Muscle layer of colon (tissue), 2 donors: ENCODE measurements around the gene AP1S1.
"Not testable (repeated sequence)": the region's sequence is repeated elsewhere in the genome, so short reads cannot be mapped to it uniquely, and the experiment has no call there.

Source experiments
- H3K27ac ChIP-seq: one replicate; pipeline ENCODE4 v1.7.0; 2013; ENCODE audit warnings: low read depth, mild to moderate bottlenecking, low read length, moderate library complexity
- H3K27me3 ChIP-seq, 2 donors: one replicate each; pipeline ENCODE4 v1.7.0; 2013; ENCODE audit warnings: low read length in 2 of 2, mild to moderate bottlenecking in 2 of 2; ENCODE audit not compliant: insufficient read depth in 2 of 2, control insufficient read depth in 1 of 2
- H3K36me3 ChIP-seq: one replicate; pipeline ENCODE4 v1.7.0; 2013; ENCODE audit warnings: mild to moderate bottlenecking, low read length; ENCODE audit not compliant: insufficient read depth
- H3K4me1 ChIP-seq: one replicate; pipeline ENCODE4 v1.7.0; 2013; ENCODE audit warnings: mild to moderate bottlenecking, low read length; ENCODE audit not compliant: insufficient read depth
- H3K4me3 ChIP-seq, 2 donors: one replicate each; pipeline ENCODE4 v1.7.0; 2013; ENCODE audit warnings: low read length in 2 of 2, low read depth in 1 of 2, mild to moderate bottlenecking in 1 of 2, moderate library complexity in 1 of 2
- H3K9ac ChIP-seq: one replicate; pipeline ENCODE4 v1.7.0; 2013; ENCODE audit warnings: low read length
- H3K9me3 ChIP-seq: one replicate; pipeline ENCODE4 v1.7.0; 2013; ENCODE audit warnings: mild to moderate bottlenecking, low read length
- donor health status: abdominal sarcoma.
- donor health status: Adenocarcinoma of cecum.

The AP1S1 gene

GRCh38 chr7:101153969-101154692 lies at the start of gene AP1S1:
TSS of gene AP1S1 (plus strand) at chr7:101154476. CDS start at chr7:101154515, 39 bp downstream.
- Histone ChIP-seq H3K9me3 (no peaks in the 10 kb centered on the region), H3K36me3 (peaks cover 13% of the 10 kb centered on the region), H3K27me3 (peaks cover 0 to 5% of the 10 kb centered on the region in 2 donors), H3K27ac (peak within 1 kb of the TSS; percentile 42), H3K9ac (no peak within 1 kb of the TSS), H3K4me3 (peak within 1 kb of the TSS; percentile 66 to 75), H3K4me1 (peaks cover 10% of the 10 kb centered on the region)

- no peaks in the 10 kb centered on the region for H3K27me3 ChIP-seq
- H3K27ac ChIP-seq: no peak overlapping the region
- H3K9ac ChIP-seq: no peak overlapping the region
- H3K36me3 ChIP-seq: no peaks in the 10 kb centered on the region
- no peak overlapping the region for H3K4me3 ChIP-seq
- no peaks in the 10 kb centered on the region for H3K9me3 ChIP-seq
- peaks cover 8% of the 10 kb centered on the region for H3K4me1 ChIP-seq
These were observed 49.5 kb upstream of the AP1S1 start for GRCh38 chr7:101104799-101105198.

- not testable (repeated sequence) for H3K36me3 ChIP-seq, H3K9ac ChIP-seq, H3K27me3 ChIP-seq, H3K4me1 ChIP-seq, H3K27ac ChIP-seq, H3K9me3 ChIP-seq, H3K4me3 ChIP-seq
These were observed 49.0 kb upstream of the AP1S1 start for GRCh38 chr7:101105248-101105647.

- Histone ChIP-seq H3K27ac (no peak overlapping the region), H3K4me3 (no peak overlapping the region), H3K36me3 (no peaks in the 10 kb centered on the region), H3K4me1 (no peaks in the 10 kb centered on the region), H3K9ac (no peak overlapping the region), H3K27me3 (no peaks in the 10 kb centered on the region), H3K9me3 (no peaks in the 10 kb centered on the region)
These were observed 47.9 kb upstream of the AP1S1 start for GRCh38 chr7:101106386-101106785.

- no peaks in the 10 kb centered on the region for H3K4me1 ChIP-seq
- H3K4me3 ChIP-seq: no peak overlapping the region
- no peak overlapping the region for H3K9ac ChIP-seq
- H3K27ac ChIP-seq: no peak overlapping the region
- no peaks in the 10 kb centered on the region for H3K36me3 ChIP-seq
- no peaks in the 10 kb centered on the region for H3K27me3 ChIP-seq
- H3K9me3 ChIP-seq: no peaks in the 10 kb centered on the region
These were observed 45.9 kb upstream of the AP1S1 start for GRCh38 chr7:101108330-101108857.

GRCh38 chr7:101108961-101109360 lies 45.3 kb upstream of the AP1S1 start:
- no peaks in the 10 kb centered on the region for H3K27me3 ChIP-seq
- no peaks in the 10 kb centered on the region for H3K9me3 ChIP-seq
- H3K4me1 ChIP-seq: no peaks in the 10 kb centered on the region
- no peaks in the 10 kb centered on the region for H3K36me3 ChIP-seq
- H3K9ac ChIP-seq: no peak overlapping the region
- no peak overlapping the region for H3K27ac ChIP-seq
- no peak overlapping the region for H3K4me3 ChIP-seq

- no peaks in the 10 kb centered on the region for H3K9me3 ChIP-seq
- no peak overlapping the region for H3K27ac ChIP-seq
- H3K9ac ChIP-seq: no peak overlapping the region
- no peak overlapping the region for H3K4me3 ChIP-seq
- no peaks in the 10 kb centered on the region for H3K4me1 ChIP-seq
- no peaks in the 10 kb centered on the region for H3K27me3 ChIP-seq
- no peaks in the 10 kb centered on the region for H3K36me3 ChIP-seq
These were observed 44.9 kb upstream of the AP1S1 start for GRCh38 chr7:101109368-101109767.

- H3K9me3 ChIP-seq: no peaks in the 10 kb centered on the region
- H3K27ac ChIP-seq: no peak overlapping the region
- H3K4me1 ChIP-seq: no peaks in the 10 kb centered on the region
- no peaks in the 10 kb centered on the region for H3K36me3 ChIP-seq
- H3K27me3 ChIP-seq: no peaks in the 10 kb centered on the region
- H3K9ac ChIP-seq: no peak overlapping the region
- H3K4me3 ChIP-seq: no peak overlapping the region
These were observed 43.0 kb upstream of the AP1S1 start for GRCh38 chr7:101111261-101111660.

- H3K4me1 ChIP-seq: no peaks in the 10 kb centered on the region
- H3K27me3 ChIP-seq: no peaks in the 10 kb centered on the region
- H3K36me3 ChIP-seq: no peaks in the 10 kb centered on the region
- no peak overlapping the region for H3K9ac ChIP-seq
- H3K4me3 ChIP-seq: no peak overlapping the region
- H3K27ac ChIP-seq: no peak overlapping the region
- H3K9me3 ChIP-seq: no peaks in the 10 kb centered on the region
These were observed 42.0 kb upstream of the AP1S1 start for GRCh38 chr7:101112233-101112632.

- H3K9ac ChIP-seq, H3K4me1 ChIP-seq, H3K9me3 ChIP-seq, H3K4me3 ChIP-seq, H3K27me3 ChIP-seq, H3K27ac ChIP-seq, H3K36me3 ChIP-seq: not testable (repeated sequence)
These were observed 41.1 kb upstream of the AP1S1 start for GRCh38 chr7:101113140-101113539.

- Histone ChIP-seq H3K9me3 (no peaks in the 10 kb centered on the region), H3K4me1 (no peaks in the 10 kb centered on the region), H3K27ac (no peak overlapping the region)
These were observed 40.4 kb upstream of the AP1S1 start for GRCh38 chr7:101113836-101114235.

GRCh38 chr7:101114492-101114891 lies 39.8 kb upstream of the AP1S1 start:
- Histone ChIP-seq H3K9ac (no peak overlapping the region), H3K36me3 (no peaks in the 10 kb centered on the region), H3K4me1 (no peaks in the 10 kb centered on the region), H3K4me3 (no peak overlapping the region), H3K9me3 (no peaks in the 10 kb centered on the region), H3K27ac (no peak overlapping the region), H3K27me3 (no peaks in the 10 kb centered on the region)

More at GRCh38 chr7:101113836-101114235, 40.4 kb upstream of the AP1S1 start:
- no peaks in the 10 kb centered on the region for H3K36me3 ChIP-seq
- no peak overlapping the region for H3K9ac ChIP-seq
- no peak overlapping the region for H3K4me3 ChIP-seq
- no peaks in the 10 kb centered on the region for H3K27me3 ChIP-seq
